ENCODE measurements around the gene POLR2A. TPM values are rescaled to one million over a fixed set of nuclear protein-coding genes. Genes with fewer than 3 reads are reported as not detected.

Gene POLR2A
- total RNA-seq, 6 donors from 2014 or later: 79.5 to 139 (median 112) TPM

DNA sequence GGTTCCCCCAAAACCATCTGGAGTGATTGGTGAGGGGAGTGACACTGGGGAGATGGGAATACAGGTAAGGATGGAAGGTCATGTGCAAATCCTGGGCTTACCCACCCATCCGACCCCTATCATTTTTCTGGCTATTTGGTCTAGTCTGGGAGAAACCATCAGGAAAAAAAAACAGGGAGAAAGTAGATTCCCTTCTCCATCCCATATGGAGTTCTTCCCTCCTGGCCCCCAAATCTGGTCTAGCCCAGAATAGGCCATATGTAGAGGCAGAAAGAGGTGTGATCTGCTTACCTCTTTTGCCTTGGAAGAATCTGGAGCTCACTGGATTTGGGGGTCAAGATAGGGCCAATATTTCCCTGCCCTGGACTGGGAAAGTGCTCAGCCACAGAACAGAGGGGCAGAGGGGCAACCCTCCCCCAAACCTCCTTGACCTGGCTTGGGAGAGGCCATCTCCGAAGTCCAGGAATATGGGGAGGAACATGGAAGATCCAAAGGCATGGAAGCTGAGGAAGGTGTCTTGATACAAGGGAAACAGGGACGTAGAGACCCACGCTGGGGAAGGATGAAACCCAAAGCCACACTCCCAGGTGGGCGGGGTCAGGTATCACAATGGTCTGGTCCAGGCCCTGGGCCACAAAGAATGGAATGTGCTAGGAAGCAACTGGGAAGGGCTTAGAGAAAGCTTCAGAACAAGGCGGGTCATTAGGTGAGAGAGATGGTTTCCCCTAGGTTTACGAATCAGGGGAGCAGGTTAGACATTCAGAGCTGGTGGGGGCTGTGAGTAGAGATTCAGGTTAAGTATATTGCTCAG lies 23.1 kb upstream of the POLR2A start:
- Histone ChIP-seq H3K9me3 (no peaks in the 10 kb centered on the region), H3K27ac (peak overlapping the region in 1 of 4 donors; percentile 0), H3K27me3 (no peaks in the 10 kb centered on the region), H3K4me3 (no peak overlapping the region), H3K4me1 (peaks cover 9 to 14% (median 13%) of the 10 kb centered on the region in 4 donors), H3K36me3 (peaks cover 4 to 32% (median 27%) of the 10 kb centered on the region in 4 donors)
- TF ChIP-seq POLR2A (IDR thresholded peaks at IDR 0.05): no peak
- TF ChIP-seq POLR2AphosphoS5 (IDR thresholded peaks at IDR 0.05): no peak
- TF ChIP-seq, protein P1, sequence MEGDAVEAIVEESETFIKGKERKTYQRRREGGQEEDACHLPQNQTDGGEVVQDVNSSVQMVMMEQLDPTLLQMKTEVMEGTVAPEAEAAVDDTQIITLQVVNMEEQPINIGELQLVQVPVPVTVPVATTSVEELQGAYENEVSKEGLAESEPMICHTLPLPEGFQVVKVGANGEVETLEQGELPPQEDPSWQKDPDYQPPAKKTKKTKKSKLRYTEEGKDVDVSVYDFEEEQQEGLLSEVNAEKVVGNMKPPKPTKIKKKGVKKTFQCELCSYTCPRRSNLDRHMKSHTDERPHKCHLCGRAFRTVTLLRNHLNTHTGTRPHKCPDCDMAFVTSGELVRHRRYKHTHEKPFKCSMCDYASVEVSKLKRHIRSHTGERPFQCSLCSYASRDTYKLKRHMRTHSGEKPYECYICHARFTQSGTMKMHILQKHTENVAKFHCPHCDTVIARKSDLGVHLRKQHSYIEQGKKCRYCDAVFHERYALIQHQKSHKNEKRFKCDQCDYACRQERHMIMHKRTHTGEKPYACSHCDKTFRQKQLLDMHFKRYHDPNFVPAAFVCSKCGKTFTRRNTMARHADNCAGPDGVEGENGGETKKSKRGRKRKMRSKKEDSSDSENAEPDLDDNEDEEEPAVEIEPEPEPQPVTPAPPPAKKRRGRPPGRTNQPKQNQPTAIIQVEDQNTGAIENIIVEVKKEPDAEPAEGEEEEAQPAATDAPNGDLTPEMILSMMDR (IDR thresholded peaks at IDR 0.05): no peak
- no peak for TF ChIP-seq EP300 (IDR thresholded peaks at IDR 0.05)
- 93 to 96% methylated on average over 7 of the region's 7 CpGs for WGBS, 2 donors
- no peak for DNase-seq
- ATAC-seq (ENCODE audit: low FRiP score in 2 of 2): no peak

DNA sequence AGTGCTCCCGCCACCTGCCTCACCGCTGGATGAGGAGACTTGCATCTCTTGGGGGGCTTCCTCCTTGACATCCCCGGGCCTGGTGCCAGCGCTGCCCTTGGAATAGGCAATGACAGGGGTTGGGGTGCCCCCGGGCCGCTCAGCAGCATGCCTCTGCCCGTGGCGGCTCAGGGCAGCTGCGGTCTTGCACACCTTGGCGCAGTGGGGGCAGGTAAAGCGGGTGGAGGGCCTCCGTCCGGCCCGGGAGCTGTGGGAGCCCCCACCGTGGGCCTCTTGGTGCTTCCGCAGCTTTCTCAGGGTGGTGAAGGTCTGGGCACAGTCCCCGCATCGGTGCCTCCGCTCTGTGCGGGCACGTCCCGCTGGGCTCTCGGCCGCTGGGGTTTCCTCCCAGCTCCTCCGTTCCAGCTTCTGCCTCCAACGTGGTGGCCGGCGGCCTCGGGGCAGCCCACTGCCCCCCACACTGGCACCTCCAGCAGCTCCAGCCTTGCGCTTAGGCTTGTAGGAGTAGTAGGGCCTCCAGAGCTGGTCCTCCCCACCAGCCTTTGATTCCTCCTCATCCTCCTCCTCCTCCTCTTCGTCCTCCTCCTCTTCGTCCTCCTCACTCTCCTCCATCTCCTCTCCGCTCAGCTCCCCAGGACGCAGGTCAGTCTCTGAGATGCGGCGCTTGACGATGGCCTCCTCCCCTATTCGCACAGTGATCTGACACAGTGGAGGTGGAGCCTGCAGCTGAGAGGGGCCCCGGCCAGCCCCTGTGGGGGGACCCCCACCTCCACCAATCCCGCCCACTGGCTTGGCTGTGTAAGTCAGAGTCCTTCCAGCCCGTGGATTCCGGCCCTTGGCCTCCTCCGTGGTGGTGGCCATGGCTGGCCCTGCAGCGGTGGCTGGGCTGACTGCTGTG lies 21.4 kb upstream of the POLR2A start:
- no peak overlapping the region for H3K4me3 ChIP-seq
- ATAC-seq (ENCODE audit: low FRiP score in 2 of 2): no peak
- H3K27ac ChIP-seq: no peak overlapping the region
- no peaks in the 10 kb centered on the region for H3K27me3 ChIP-seq
- peaks cover 18 to 23% (median 20%) of the 10 kb centered on the region in 4 donors for H3K4me1 ChIP-seq
- no peaks in the 10 kb centered on the region for H3K9me3 ChIP-seq
- peaks cover 4 to 40% (median 31%) of the 10 kb centered on the region in 4 donors for H3K36me3 ChIP-seq
- DNase-seq: peak in 1 of 2 donors; percentile 80
- 92 to 95% methylated on average over 29 to 35 of the region's 44 CpGs for WGBS, 2 donors
- TF ChIP-seq POLR2A (IDR thresholded peaks at IDR 0.05): no peak
- no peak for TF ChIP-seq EP300 (IDR thresholded peaks at IDR 0.05)
- TF ChIP-seq, protein P1 (IDR thresholded peaks at IDR 0.05): no peak
- no peak for TF ChIP-seq POLR2AphosphoS5 (IDR thresholded peaks at IDR 0.05)

DNA sequence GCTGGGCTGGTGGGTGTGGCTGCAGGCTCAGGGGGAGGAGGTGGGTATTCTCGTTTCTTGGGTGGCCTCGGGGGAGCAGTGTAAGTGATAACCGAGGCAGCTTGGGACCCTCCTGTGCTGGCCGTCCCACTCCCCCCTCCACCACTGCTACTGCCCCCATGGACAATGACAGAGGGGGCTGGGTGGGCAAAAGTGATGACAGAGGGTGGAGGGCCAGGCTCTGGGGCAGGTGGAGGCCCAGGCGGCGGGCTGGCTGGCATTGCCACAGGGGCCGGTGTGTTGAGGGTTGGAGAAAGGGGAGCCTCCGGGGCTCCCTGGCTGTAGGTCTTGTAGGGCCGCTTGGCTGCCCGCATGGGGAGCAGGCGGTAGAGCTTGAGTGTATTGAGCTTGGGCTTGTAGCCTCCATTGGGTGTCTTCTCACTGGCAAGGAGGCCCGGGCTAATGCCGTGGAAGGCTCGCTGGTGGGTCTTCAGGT lies 20.8 kb upstream of the POLR2A start:
- H3K27me3 ChIP-seq: no peaks in the 10 kb centered on the region
- no peak overlapping the region for H3K27ac ChIP-seq
- ATAC-seq (ENCODE audit: low FRiP score in 2 of 2) (no peak), DNase-seq (peak in 1 of 2 donors; percentile 78)
- H3K36me3 ChIP-seq: peaks cover 4 to 40% (median 31%) of the 10 kb centered on the region in 4 donors
- no peaks in the 10 kb centered on the region for H3K9me3 ChIP-seq
- no peak overlapping the region for H3K4me3 ChIP-seq
- TF ChIP-seq, protein P1 (IDR thresholded peaks at IDR 0.05): no peak
- TF ChIP-seq POLR2A (IDR thresholded peaks at IDR 0.05) (no peak), EP300 (IDR thresholded peaks at IDR 0.05) (no peak), POLR2AphosphoS5 (IDR thresholded peaks at IDR 0.05) (no peak)
- H3K4me1 ChIP-seq: peaks cover 18 to 29% (median 20%) of the 10 kb centered on the region in 4 donors
- 91 to 96% methylated on average over 7 to 14 of the region's 14 CpGs for WGBS, 2 donors

DNA sequence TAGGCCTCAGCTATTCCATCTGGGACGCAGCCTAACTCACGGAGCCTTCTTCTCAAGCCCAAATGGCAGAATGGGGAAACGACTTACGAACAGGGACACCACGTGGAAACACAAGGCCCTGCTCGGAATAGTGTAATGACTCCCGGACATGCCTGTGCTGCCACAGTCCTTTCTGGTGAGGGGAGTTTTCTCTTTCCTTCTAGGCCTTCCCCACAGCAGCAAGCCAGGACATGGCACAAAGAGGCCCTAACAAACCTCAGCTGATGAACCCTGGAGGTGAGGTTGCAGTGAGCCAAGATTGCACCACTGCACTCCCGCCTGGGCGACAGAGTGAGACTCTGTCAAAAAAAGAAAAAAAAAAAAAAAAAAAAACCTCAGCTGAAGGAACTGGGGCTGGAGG lies 20.1 kb upstream of the POLR2A start:
- ATAC-seq (ENCODE audit: low FRiP score in 2 of 2) (no peak), DNase-seq (no peak)
- Histone ChIP-seq H3K27ac (no peak overlapping the region), H3K9me3 (no peaks in the 10 kb centered on the region), H3K36me3 (peaks cover 4 to 40% (median 31%) of the 10 kb centered on the region in 4 donors), H3K4me1 (peaks cover 19 to 29% (median 22%) of the 10 kb centered on the region in 4 donors), H3K27me3 (no peaks in the 10 kb centered on the region), H3K4me3 (no peak overlapping the region)
- TF ChIP-seq, protein P1 (IDR thresholded peaks at IDR 0.05): no peak
- no peak for TF ChIP-seq EP300 (IDR thresholded peaks at IDR 0.05)
- TF ChIP-seq POLR2A (IDR thresholded peaks at IDR 0.05): no peak
- no peak for TF ChIP-seq POLR2AphosphoS5 (IDR thresholded peaks at IDR 0.05)
- 95% methylated on average over 9 of the region's 9 CpGs for WGBS, 2 donors
